Breast epithelium (tissue), 4 donors: ENCODE measurements around the gene BRPF3. TPM values are rescaled to one million over a fixed set of nuclear protein-coding genes. Genes with fewer than 3 reads are reported as not detected.

Experiments used
- DNase-seq, 2 donors: peaks; one replicate each; pipeline ENCODE4 v3.0.0-alpha.2; 2019; ENCODE audit warnings: low spot score in 2 of 2
- H3K27ac ChIP-seq, 2 donors: fragments of 200-600 bp; sonication (generic) in 1 of 2; one replicate each; pipeline ENCODE4 v1.5.1; 2016 to 2019; ENCODE audit warnings: mild to moderate bottlenecking in 1 of 2
- H3K27me3 ChIP-seq, 2 donors: fragments of 200-600 bp; sonication (generic) in 1 of 2; one replicate each; pipeline versions ENCODE4 v1.5.1 to v1.6.0; 2017 to 2019; ENCODE audit warnings: control low read depth in 1 of 2, mild to moderate bottlenecking in 1 of 2
- H3K36me3 ChIP-seq: fragments of 200-600 bp; one replicate; pipeline ENCODE4 v1.5.1; 2019
- H3K4me1 ChIP-seq, 2 donors: fragments of 200-600 bp; sonication (generic); one replicate each; pipeline ENCODE4 v1.5.1; 2016 to 2019; ENCODE audit warnings: control low read depth in 1 of 2
- H3K4me3 ChIP-seq, 3 donors: fragments of 200-600 bp; sonication (generic); 1 replicate in 2 of 3; 2 replicates in 1 of 3; pipeline ENCODE4 v1.5.1; 2016 to 2019; ENCODE audit warnings: mild to moderate bottlenecking in 3 of 3, moderate library complexity in 2 of 3
- H3K9me3 ChIP-seq, 2 donors: fragments of 200-600 bp; sonication (generic) in 1 of 2; one replicate each; pipeline ENCODE4 v1.5.1; 2016 to 2019; ENCODE audit warnings: control low read depth in 1 of 2
- CTCF ChIP-seq, 3 donors: fragments of 450-650 bp; IDR thresholded peaks; one replicate each; pipeline ENCODE4 v1.5.1; 2016 to 2017; ENCODE audit warnings: antibody characterized with exemption in 3 of 3, mild to moderate bottlenecking in 3 of 3, moderate library complexity in 3 of 3
- POLR2A ChIP-seq: fragments of 450-650 bp; IDR thresholded peaks from one replicate; pipeline ENCODE4 v1.6.1; 2016; ENCODE audit warnings: antibody characterized with exemption, mild to moderate bottlenecking, moderate library complexity
- POLR2AphosphoS5 ChIP-seq, 3 donors: sonication (generic); formaldehyde crosslinking; IDR thresholded peaks; one replicate each; pipeline ENCODE4 v1.6.1; 2017; ENCODE audit warnings: antibody characterized with exemption in 3 of 3
- intact Hi-C: fragments of 100-400 bp; cut with DNase I; formaldehyde crosslinking; loops from one replicate; pipeline ENCODE4 v1.15.1; 2023; ENCODE audit warnings: low total_unique reads
- total RNA-seq, 3 donors: library from RNA; depleted of rRNA; stranded (reverse); fragments of >200 nt; gene quantifications; one replicate each; pipeline ENCODE4 v1.1.0, GENCODE V29; 2016

BRPF3 gene
- total RNA-seq, 3 donors from 2014 or later: 18.9 to 26.5 (median 25.8) TPM

GRCh38 chr6:36177166-36177565 is 19.4 kb upstream of the BRPF3 start:
- Histone ChIP-seq H3K4me1 (no peaks in the 10 kb centered on the region), H3K9me3 (no peaks in the 10 kb centered on the region), H3K4me3 (no peak overlapping the region), H3K36me3 (no peaks in the 10 kb centered on the region), H3K27me3 (no peaks in the 10 kb centered on the region), H3K27ac (no peak overlapping the region)
- TF ChIP-seq CTCF (IDR thresholded peaks at IDR 0.05) (no peak), POLR2AphosphoS5 (IDR thresholded peaks at IDR 0.05) (no peak), POLR2A (no peak)
- DNase-seq: no peak
- intact Hi-C loops: no loop called here

- Histone ChIP-seq H3K36me3 (no peaks in the 10 kb centered on the region), H3K27ac (no peak overlapping the region), H3K4me3 (no peak overlapping the region), H3K9me3 (no peaks in the 10 kb centered on the region), H3K27me3 (no peaks in the 10 kb centered on the region), H3K4me1 (no peaks in the 10 kb centered on the region)
- intact Hi-C loops: no loop called here
- no peak for DNase-seq
- TF ChIP-seq POLR2AphosphoS5 (IDR thresholded peaks at IDR 0.05) (no peak), CTCF (IDR thresholded peaks at IDR 0.05) (no peak), POLR2A (no peak)
Measured at GRCh38 chr6:36178544-36178943, 18.0 kb upstream of the BRPF3 start.

- H3K36me3 ChIP-seq: no peaks in the 10 kb centered on the region
- intact Hi-C loops: no loop called here
- H3K9me3 ChIP-seq: no peaks in the 10 kb centered on the region
- TF ChIP-seq POLR2AphosphoS5 (IDR thresholded peaks at IDR 0.05): no peak
- TF ChIP-seq POLR2A: no peak
- no peak for TF ChIP-seq CTCF (IDR thresholded peaks at IDR 0.05)
- no peaks in the 10 kb centered on the region for H3K27me3 ChIP-seq
- H3K27ac ChIP-seq: no peak overlapping the region
- H3K4me1 ChIP-seq: no peaks in the 10 kb centered on the region
- no peak overlapping the region for H3K4me3 ChIP-seq
- no peak for DNase-seq
Measured at GRCh38 chr6:36180126-36180525, 16.4 kb upstream of the BRPF3 start.

GRCh38 chr6:36184311-36184710 is 12.2 kb upstream of the BRPF3 start:
- intact Hi-C loops: no loop called here
- Histone ChIP-seq H3K27me3 (no peaks in the 10 kb centered on the region), H3K4me1 (no peaks in the 10 kb centered on the region), H3K4me3 (no peak overlapping the region), H3K36me3 (no peaks in the 10 kb centered on the region), H3K27ac (no peak overlapping the region), H3K9me3 (no peaks in the 10 kb centered on the region)
- DNase-seq: no peak
- TF ChIP-seq POLR2A (no peak), CTCF (IDR thresholded peaks at IDR 0.05) (no peak), POLR2AphosphoS5 (IDR thresholded peaks at IDR 0.05) (no peak)

GRCh38 chr6:36186199-36186598 is 10.3 kb upstream of the BRPF3 start:
- DNase-seq: no peak
- H3K9me3 ChIP-seq: no peaks in the 10 kb centered on the region
- no peak overlapping the region for H3K27ac ChIP-seq
- no peaks in the 10 kb centered on the region for H3K4me1 ChIP-seq
- no peaks in the 10 kb centered on the region for H3K36me3 ChIP-seq
- no peak for TF ChIP-seq CTCF (IDR thresholded peaks at IDR 0.05)
- TF ChIP-seq POLR2A: no peak
- H3K27me3 ChIP-seq: no peaks in the 10 kb centered on the region
- intact Hi-C loops: no loop called here
- no peak overlapping the region for H3K4me3 ChIP-seq
